Ishikawa (cell line): ENCODE results near the gene PLN.

ENCODE experiments used
- CEBPB ChIP-seq: IDR thresholded peaks from 2 replicates; pipeline ENCODE4 v1.6.1; 2012
- CREB1 ChIP-seq: IDR thresholded peaks from 2 replicates; pipeline ENCODE4 v1.6.1; 2012; ENCODE audit warnings: low read depth
- EGR1 ChIP-seq: IDR thresholded peaks from 2 replicates; pipeline ENCODE4 v1.6.1; 2012
- EP300 ChIP-seq: IDR thresholded peaks from 2 replicates; pipeline ENCODE4 v1.6.1; 2012; ENCODE audit warnings: borderline replicate concordance
- FOXM1 ChIP-seq: IDR thresholded peaks from 2 replicates; pipeline ENCODE4 v1.6.1; 2012; ENCODE audit warnings: low read depth, borderline replicate concordance
- NFIC ChIP-seq: IDR thresholded peaks from 2 replicates; pipeline ENCODE4 v1.6.1; 2012
- RAD21 ChIP-seq: IDR thresholded peaks from 2 replicates; pipeline ENCODE4 v1.6.1; 2012; ENCODE audit warnings: low read depth
- TAF1 ChIP-seq: IDR thresholded peaks from 2 replicates; pipeline ENCODE4 v1.6.1; 2012; ENCODE audit warnings: low read depth, mild to moderate bottlenecking
- TCF12 ChIP-seq: IDR thresholded peaks from 2 replicates; pipeline ENCODE4 v1.6.1; 2012; ENCODE audit warnings: low read depth
- TEAD4 ChIP-seq: IDR thresholded peaks from 2 replicates; pipeline ENCODE4 v1.6.1; 2012
- YY1 ChIP-seq: IDR thresholded peaks from 2 replicates; pipeline ENCODE4 v1.6.1; 2012; ENCODE audit warnings: low read depth
- ZBTB7A ChIP-seq: IDR thresholded peaks from 2 replicates; pipeline ENCODE4 v1.6.1; 2012; ENCODE audit warnings: low read depth
- TF ChIP-seq, protein P1 (sequence below): IDR thresholded peaks from 2 replicates; pipeline ENCODE4 v1.6.1; 2012; ENCODE audit warnings: low read depth, mild to moderate bottlenecking
- TF ChIP-seq, protein P2 (sequence below): IDR thresholded peaks from 2 replicates; pipeline ENCODE4 v1.6.1; 2012
- TF ChIP-seq, protein P3 (sequence below): IDR thresholded peaks from 2 replicates; pipeline ENCODE4 v1.6.1; 2012

Gene PLN

DNA sequence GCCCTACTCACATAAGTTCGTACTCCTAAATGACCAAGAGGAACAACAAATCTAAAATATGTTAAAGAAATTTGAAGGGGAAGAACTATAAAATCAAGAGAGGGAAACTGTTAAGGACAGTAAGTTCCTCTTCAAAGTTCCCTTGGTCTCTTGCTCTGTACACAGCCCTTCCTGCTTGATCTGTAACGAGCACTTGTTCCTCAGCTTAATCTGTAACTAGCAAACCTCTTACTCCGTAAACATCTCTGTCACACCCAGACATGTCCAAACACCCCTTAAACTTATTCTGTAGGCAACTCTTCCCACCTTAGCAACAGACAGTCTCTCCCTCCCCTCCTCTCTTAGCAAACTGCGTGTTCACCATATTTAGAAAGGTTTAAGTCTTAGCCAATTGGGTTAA, 29.9 kb downstream of the PLN start:
- TF ChIP-seq TEAD4 (no peak), EP300 (no peak), RAD21 (no peak), YY1 (no peak), ZBTB7A (no peak), FOXM1 (no peak), NFIC (no peak), TCF12 (no peak), EGR1 (no peak), CREB1 (no peak), CEBPB (no peak), TAF1 (no peak)
- TF ChIP-seq, protein P1, sequence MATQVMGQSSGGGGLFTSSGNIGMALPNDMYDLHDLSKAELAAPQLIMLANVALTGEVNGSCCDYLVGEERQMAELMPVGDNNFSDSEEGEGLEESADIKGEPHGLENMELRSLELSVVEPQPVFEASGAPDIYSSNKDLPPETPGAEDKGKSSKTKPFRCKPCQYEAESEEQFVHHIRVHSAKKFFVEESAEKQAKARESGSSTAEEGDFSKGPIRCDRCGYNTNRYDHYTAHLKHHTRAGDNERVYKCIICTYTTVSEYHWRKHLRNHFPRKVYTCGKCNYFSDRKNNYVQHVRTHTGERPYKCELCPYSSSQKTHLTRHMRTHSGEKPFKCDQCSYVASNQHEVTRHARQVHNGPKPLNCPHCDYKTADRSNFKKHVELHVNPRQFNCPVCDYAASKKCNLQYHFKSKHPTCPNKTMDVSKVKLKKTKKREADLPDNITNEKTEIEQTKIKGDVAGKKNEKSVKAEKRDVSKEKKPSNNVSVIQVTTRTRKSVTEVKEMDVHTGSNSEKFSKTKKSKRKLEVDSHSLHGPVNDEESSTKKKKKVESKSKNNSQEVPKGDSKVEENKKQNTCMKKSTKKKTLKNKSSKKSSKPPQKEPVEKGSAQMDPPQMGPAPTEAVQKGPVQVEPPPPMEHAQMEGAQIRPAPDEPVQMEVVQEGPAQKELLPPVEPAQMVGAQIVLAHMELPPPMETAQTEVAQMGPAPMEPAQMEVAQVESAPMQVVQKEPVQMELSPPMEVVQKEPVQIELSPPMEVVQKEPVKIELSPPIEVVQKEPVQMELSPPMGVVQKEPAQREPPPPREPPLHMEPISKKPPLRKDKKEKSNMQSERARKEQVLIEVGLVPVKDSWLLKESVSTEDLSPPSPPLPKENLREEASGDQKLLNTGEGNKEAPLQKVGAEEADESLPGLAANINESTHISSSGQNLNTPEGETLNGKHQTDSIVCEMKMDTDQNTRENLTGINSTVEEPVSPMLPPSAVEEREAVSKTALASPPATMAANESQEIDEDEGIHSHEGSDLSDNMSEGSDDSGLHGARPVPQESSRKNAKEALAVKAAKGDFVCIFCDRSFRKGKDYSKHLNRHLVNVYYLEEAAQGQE: no peak
- TF ChIP-seq, protein P2, sequence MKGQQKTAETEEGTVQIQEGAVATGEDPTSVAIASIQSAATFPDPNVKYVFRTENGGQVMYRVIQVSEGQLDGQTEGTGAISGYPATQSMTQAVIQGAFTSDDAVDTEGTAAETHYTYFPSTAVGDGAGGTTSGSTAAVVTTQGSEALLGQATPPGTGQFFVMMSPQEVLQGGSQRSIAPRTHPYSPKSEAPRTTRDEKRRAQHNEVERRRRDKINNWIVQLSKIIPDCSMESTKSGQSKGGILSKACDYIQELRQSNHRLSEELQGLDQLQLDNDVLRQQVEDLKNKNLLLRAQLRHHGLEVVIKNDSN: no peak
- TF ChIP-seq, protein P3, sequence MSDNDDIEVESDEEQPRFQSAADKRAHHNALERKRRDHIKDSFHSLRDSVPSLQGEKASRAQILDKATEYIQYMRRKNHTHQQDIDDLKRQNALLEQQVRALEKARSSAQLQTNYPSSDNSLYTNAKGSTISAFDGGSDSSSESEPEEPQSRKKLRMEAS: no peak

DNA sequence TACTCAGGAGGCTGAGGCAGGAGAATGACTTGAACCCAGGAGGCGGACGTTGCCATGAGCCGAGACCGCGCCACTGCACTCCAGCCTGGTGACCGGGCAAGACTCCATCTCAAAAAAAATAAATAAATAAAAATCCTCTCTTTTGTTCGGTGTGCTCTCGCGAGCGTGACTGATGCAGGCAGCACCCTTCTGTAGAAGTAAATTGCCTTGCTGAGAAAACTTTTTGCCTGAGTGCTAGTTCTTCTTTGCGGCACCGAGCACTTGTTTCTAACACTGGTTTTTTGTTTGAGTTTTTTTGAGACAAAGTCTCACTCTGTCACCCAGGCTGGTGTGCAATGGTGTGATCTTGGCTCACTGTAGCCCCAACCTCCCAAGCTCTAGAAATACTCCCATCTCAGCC, 30.5 kb downstream of the PLN start:
- TF ChIP-seq ZBTB7A: no peak
- TF ChIP-seq CREB1: no peak
- TF ChIP-seq TAF1: no peak
- TF ChIP-seq, protein P3: no peak
- TF ChIP-seq, protein P2: no peak
- no peak for TF ChIP-seq FOXM1
- no peak for TF ChIP-seq EP300
- TF ChIP-seq TCF12: no peak
- TF ChIP-seq, protein P1: no peak
- no peak for TF ChIP-seq EGR1
- TF ChIP-seq YY1: no peak
- no peak for TF ChIP-seq CEBPB
- TF ChIP-seq TEAD4: no peak
- TF ChIP-seq NFIC: no peak
- TF ChIP-seq RAD21: no peak

DNA sequence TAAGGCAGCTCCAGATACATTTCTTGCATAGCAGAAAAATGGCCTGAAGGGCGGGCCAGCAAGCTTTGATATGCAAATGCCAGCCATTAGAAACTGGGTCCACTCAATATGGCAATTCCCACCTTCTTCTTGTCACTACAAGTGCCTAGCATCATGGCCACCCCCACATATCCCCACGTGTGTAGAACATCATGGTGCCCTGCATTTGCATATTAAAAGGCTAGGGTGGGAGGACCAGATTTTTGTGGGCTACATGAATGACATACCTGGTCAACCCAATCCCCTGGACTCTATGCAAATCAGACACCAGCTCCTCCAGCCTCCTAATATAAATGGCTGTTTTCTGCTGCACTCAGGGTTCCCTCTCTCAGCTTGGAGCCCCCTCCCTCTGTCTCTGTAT, 31.7 kb downstream of the PLN start:
- TF ChIP-seq CEBPB (no peak), YY1 (no peak), EP300 (no peak), FOXM1 (no peak), RAD21 (no peak), TEAD4 (no peak)
- TF ChIP-seq, protein P2: no peak

DNA sequence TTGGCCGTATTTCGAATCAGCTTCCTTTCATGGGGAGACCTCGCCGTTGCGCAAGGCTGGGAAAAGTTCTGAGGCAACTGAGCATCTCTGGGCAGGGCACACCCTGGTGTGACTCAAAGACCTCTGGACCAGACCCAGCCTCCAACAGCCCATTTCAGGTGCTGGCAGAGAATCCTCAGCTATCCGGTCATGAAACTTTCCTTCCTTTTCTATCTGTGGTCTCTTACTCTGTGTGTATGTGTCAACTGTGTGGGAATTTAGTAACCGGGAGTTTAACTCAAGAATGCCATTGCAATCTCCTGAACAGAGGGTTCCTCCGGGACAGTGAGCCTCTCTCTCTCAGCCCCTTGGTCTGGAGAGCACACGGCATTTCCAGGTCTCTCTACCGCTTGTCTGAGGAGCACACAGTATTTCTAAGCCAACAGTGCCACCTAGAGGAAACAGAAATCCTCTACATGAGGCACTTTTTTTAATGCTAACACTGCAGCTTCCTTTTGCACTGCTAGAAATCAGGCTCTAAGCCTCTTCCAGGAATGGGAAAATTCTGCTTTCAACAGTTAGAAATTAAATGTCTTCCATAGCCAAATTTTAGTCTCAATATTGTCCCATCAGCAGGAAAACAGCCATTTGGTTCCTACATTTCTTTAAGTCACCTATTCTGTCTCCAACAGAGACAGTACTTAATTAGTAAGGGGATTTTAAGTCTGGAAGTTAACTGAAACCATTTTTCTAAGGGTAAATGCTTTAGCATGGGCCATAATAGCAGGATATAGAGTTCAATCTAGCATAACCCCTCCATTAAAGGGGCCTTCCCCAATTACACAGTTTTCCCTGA, 32.7 kb downstream of the PLN start:
- TF ChIP-seq RAD21 (peak; percentile 78), ZBTB7A (no peak), TEAD4 (no peak), NFIC (no peak), CREB1 (no peak)

DNA sequence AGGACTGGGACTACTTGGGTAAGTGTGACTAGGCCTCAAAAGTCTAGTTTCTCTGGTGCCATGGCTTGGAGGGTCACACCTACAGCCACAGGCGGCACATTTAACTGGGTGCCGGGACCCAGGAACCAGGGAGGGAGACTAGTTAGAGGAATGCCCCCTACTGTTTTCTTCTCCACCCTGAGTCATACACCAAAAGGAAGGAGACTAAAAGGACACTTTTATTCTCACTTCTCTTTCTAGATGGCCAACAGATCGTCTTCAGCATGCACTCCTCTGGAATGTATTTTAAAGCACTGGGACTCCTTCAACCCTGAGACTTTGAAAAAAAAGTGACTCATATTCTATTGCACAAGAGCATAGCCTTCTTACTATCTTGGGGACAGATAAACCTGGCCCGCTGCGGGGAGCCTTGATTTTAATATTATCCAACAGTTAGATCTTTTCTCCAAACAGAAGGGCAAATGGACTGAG, 33.4 kb downstream of the PLN start:
- TF ChIP-seq EP300 (no peak), EGR1 (no peak), YY1 (no peak), FOXM1 (no peak), NFIC (no peak), TCF12 (no peak), CREB1 (no peak), TEAD4 (no peak), ZBTB7A (no peak), CEBPB (no peak), RAD21 (no peak), TAF1 (no peak)
- TF ChIP-seq, protein P3: no peak
- TF ChIP-seq, protein P1: no peak
- TF ChIP-seq, protein P2: no peak
